Astrocyte of the cerebellum (primary cell): Measurements from ENCODE around the gene DGCR8.

Experiments
- DNase-seq: peaks from one replicate; pipeline ENCODE4 v3.0.0-alpha.2; 2011; ENCODE audit warnings: low read depth
- H3K4me3 ChIP-seq: 2 replicates; pipeline ENCODE4 v1.5.1; 2011; ENCODE audit warnings: mild to moderate bottlenecking, low read depth, low read length, moderate library complexity
- CTCF ChIP-seq: IDR thresholded peaks from 2 replicates; pipeline ENCODE4 v1.5.1; 2012; ENCODE audit warnings: low read length, low read depth, moderate library complexity, mild to moderate bottlenecking; ENCODE audit errors: missing control alignments
- in situ Hi-C: cut with HindIII; loops from 2 replicates; pipeline ENCODE4 v1.10.0; 2017; ENCODE audit warnings: low sequenced_read_pairs

Gene DGCR8

GRCh38 chr22:20056696-20057386, 23.2 kb upstream of the DGCR8 start:
- H3K4me3 ChIP-seq, result no peak overlapping the region
- in situ Hi-C loops, result no loop called here
- DNase-seq, result no peak
- TF ChIP-seq CTCF, result no peak

GRCh38 chr22:20057596-20058268, 22.3 kb upstream of the DGCR8 start:
- H3K4me3 ChIP-seq, result no peak overlapping the region
- in situ Hi-C loops, result no loop called here
- no peak for TF ChIP-seq CTCF
- no peak for DNase-seq

GRCh38 chr22:20058989-20059770, 20.9 kb upstream of the DGCR8 start:
- no peak overlapping the region for H3K4me3 ChIP-seq
- DNase-seq, result no peak
- in situ Hi-C loops, result no loop called here
- TF ChIP-seq CTCF, result no peak

GRCh38 chr22:20060700-20061480, 19.2 kb upstream of the DGCR8 start:
- H3K4me3 ChIP-seq, result no peak overlapping the region
- TF ChIP-seq CTCF, result no peak
- DNase-seq, result no peak
- in situ Hi-C loops, result no loop called here

- no peak overlapping the region for H3K4me3 ChIP-seq
These were observed 18.6 kb upstream of the DGCR8 start for GRCh38 chr22:20061481-20061861.

More at GRCh38 chr22:20061481-20061861, 18.6 kb upstream of the DGCR8 start:
- in situ Hi-C loops, result no loop called here
- DNase-seq, result no peak
- TF ChIP-seq CTCF, result no peak
